WTC11 (cell line): ENCODE data around the gene SOX5. TPM values are rescaled to one million over a fixed set of nuclear protein-coding genes. Genes with fewer than 3 reads are reported as not detected.

Source experiments
- ATAC-seq: fragments of 200-7000 bp; cut with Tn5 transposase; 2 replicates; pipeline ENCODE4 v1.10.0; 2021; ENCODE audit warnings: mild to moderate bottlenecking, moderate library complexity
- CTCF ChIA-PET: fragments of 300-600 bp; sonication (Branson Sonifier 250); formaldehyde crosslinking; loops from one replicate; lab custom pipeline; 2021; ENCODE audit warnings: antibody characterized with exemption; lab: Charles Lee
- POLR2A ChIA-PET: fragments of 350-600 bp; sonication (Branson Sonifier 250); formaldehyde crosslinking; loops from one replicate; lab custom pipeline; 2021; ENCODE audit warnings: antibody characterized with exemption; lab: Charles Lee
- DNase-seq: peaks from one replicate; pipeline ENCODE4 v3.0.0; 2021; ENCODE audit warnings: low spot score
- H3K27ac Mint-ChIP-seq: 2 replicates; pipeline ENCODE4 v1.8.0; 2021; ENCODE audit warnings: mixed read lengths
- H3K27me3 Mint-ChIP-seq: 2 replicates; pipeline ENCODE4 v1.8.0; 2021; ENCODE audit warnings: low read depth, mild to moderate bottlenecking, moderate library complexity, mixed read lengths
- H3K36me3 Mint-ChIP-seq: 2 replicates; pipeline ENCODE4 v1.8.0; 2021; ENCODE audit warnings: mixed read lengths
- H3K4me1 Mint-ChIP-seq: 2 replicates; pipeline ENCODE4 v1.8.0; 2022; ENCODE audit warnings: mixed read lengths
- H3K4me3 Mint-ChIP-seq: 2 replicates; pipeline ENCODE4 v1.8.0; 2021; ENCODE audit warnings: mild to moderate bottlenecking, moderate library complexity, mixed read lengths
- H3K9me3 Mint-ChIP-seq: 2 replicates; pipeline ENCODE4 v1.8.0; 2021; ENCODE audit warnings: mixed read lengths
- ATF1 ChIP-seq: sonication (generic); formaldehyde crosslinking; IDR thresholded peaks from 2 replicates; pipeline ENCODE4 v1.8.1; 2023; ENCODE audit warnings: mild to moderate bottlenecking, moderate library complexity, missing genetic modification reagents
- CBFB ChIP-seq: sonication (generic); formaldehyde crosslinking; IDR thresholded peaks from 2 replicates; pipeline ENCODE4 v1.8.1; 2022; ENCODE audit warnings: mild to moderate bottlenecking, low read depth, missing genetic modification reagents
- ELF4 ChIP-seq: sonication (generic); formaldehyde crosslinking; IDR thresholded peaks from 2 replicates; pipeline ENCODE4 v1.8.1; 2022; ENCODE audit warnings: low read depth, mild to moderate bottlenecking, moderate library complexity, missing genetic modification reagents
- FOXJ3 ChIP-seq: sonication (generic); formaldehyde crosslinking; IDR thresholded peaks from 2 replicates; pipeline ENCODE4 v1.9.0; 2021; ENCODE audit warnings: missing genetic modification reagents, mild to moderate bottlenecking, borderline replicate concordance
- GRHL2 ChIP-seq: fragments of 250-450 bp; sonication (Bioruptor Pico); IDR thresholded peaks from 2 replicates; pipeline ENCODE4 v1.8.0; 2022; ENCODE audit warnings: mild to moderate bottlenecking, moderate library complexity; ENCODE audit not compliant: insufficient replicate concordance, severe bottlenecking
- JAZF1 ChIP-seq: fragments of 250-450 bp; sonication (Bioruptor Pico); IDR thresholded peaks from 2 replicates; pipeline ENCODE4 v1.9.0; 2021; ENCODE audit warnings: moderate library complexity, mild to moderate bottlenecking, inconsistent platforms
- MYBL2 ChIP-seq: sonication (generic); formaldehyde crosslinking; IDR thresholded peaks from 2 replicates; pipeline ENCODE4 v1.8.1; 2023; ENCODE audit warnings: mild to moderate bottlenecking, moderate library complexity, missing genetic modification reagents
- NFATC4 ChIP-seq: fragments of 250-450 bp; sonication (Bioruptor Pico); IDR thresholded peaks from 2 replicates; pipeline ENCODE4 v1.9.0; 2021; ENCODE audit warnings: mild to moderate bottlenecking
- NFE2L1 ChIP-seq: sonication (generic); formaldehyde crosslinking; IDR thresholded peaks from 2 replicates; pipeline ENCODE4 v1.8.1; 2023; ENCODE audit warnings: missing genetic modification reagents
- SOX15 ChIP-seq: fragments of 250-450 bp; sonication (Bioruptor Pico); IDR thresholded peaks from 2 replicates; pipeline ENCODE4 v1.9.0; 2021; ENCODE audit warnings: mild to moderate bottlenecking
- TEAD1 ChIP-seq: sonication (generic); formaldehyde crosslinking; IDR thresholded peaks from 2 replicates; pipeline ENCODE4 v1.8.0; 2022; ENCODE audit warnings: mild to moderate bottlenecking, missing genetic modification reagents
- ZNF138 ChIP-seq: sonication (generic); formaldehyde crosslinking; conservative IDR thresholded peaks from 2 replicates; pipeline ENCODE4 v1.8.1; 2022; ENCODE audit warnings: mild to moderate bottlenecking, moderate library complexity, missing genetic modification reagents
- ZNF423 ChIP-seq: fragments of 250-450 bp; sonication (Bioruptor Pico); IDR thresholded peaks from 2 replicates; pipeline ENCODE4 v2.1.2; 2022; ENCODE audit warnings: mild to moderate bottlenecking, moderate library complexity
- ZNF512 ChIP-seq: sonication (generic); formaldehyde crosslinking; IDR thresholded peaks from 2 replicates; pipeline ENCODE4 v1.8.1; 2022; ENCODE audit warnings: missing genetic modification reagents, borderline replicate concordance
- ZNF671 ChIP-seq: fragments of 250-450 bp; sonication (Bioruptor Pico); IDR thresholded peaks from 2 replicates; pipeline ENCODE4 v1.8.0; 2021; ENCODE audit warnings: mild to moderate bottlenecking
- total RNA-seq: library from RNA; stranded (reverse); gene quantifications from 3 replicates; pipeline ENCODE4 v1.2.3, GENCODE V29; 2021
- TF ChIP-seq, protein P1 (sequence below): sonication (generic); formaldehyde crosslinking; conservative IDR thresholded peaks from 2 replicates; pipeline ENCODE4 v1.8.1; 2022; ENCODE audit warnings: mild to moderate bottlenecking, missing genetic modification reagents
- TF ChIP-seq, protein P2 (sequence below): fragments of 250-450 bp; sonication (Bioruptor Pico); IDR thresholded peaks from 2 replicates; pipeline ENCODE4 v1.9.0; 2021; ENCODE audit warnings: mild to moderate bottlenecking
- TF ChIP-seq, protein P3 (sequence below): fragments of 250-450 bp; sonication (Bioruptor Pico); conservative IDR thresholded peaks from 2 replicates; pipeline ENCODE4 v1.9.0; 2021; ENCODE audit warnings: mild to moderate bottlenecking
- TF ChIP-seq, protein P4 (sequence below): sonication (generic); formaldehyde crosslinking; IDR thresholded peaks from 2 replicates; pipeline ENCODE4 v1.8.1; 2023; ENCODE audit warnings: mild to moderate bottlenecking, missing genetic modification reagents
- TF ChIP-seq, protein P5 (sequence below): fragments of 250-450 bp; sonication (Bioruptor Pico); IDR thresholded peaks from 2 replicates; pipeline ENCODE4 v1.9.0; 2021; ENCODE audit warnings: mild to moderate bottlenecking

Gene SOX5
- total RNA-seq, 1 experiment from 2014 or later = 2.3 TPM

DNA sequence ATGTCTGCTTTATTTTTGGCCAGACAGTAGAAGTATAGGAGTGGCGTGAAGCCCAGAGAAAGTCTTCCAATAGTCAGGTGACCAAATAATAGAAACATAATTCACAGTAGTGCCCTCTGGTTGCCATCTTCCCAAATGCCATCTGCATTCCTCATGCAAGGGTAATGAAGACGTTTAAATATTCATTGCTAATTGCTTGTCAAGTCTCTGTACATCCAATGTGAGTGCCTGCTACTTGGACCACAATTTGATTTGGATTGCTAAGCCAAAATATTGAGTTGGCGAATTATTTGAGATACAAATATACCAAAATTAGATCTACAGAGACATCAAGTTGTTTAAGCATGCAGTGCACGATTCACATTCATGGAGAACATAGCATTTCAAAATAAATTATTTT, 402.7 kb downstream of the SOX5 start:
- Mint-ChIP-seq H3K4me1 (peaks cover 5% of the 10 kb centered on the region; the same call in 1 of the 2 replicates), H3K36me3 (no peaks in the 10 kb centered on the region), H3K4me3 (no peak overlapping the region), H3K27me3 (no peaks in the 10 kb centered on the region), H3K27ac (no peak overlapping the region), H3K9me3 (no peaks in the 10 kb centered on the region)
- ChIA-PET CTCF (no interaction called here), POLR2A (no interaction called here)
- ATAC-seq = no peak
- TF ChIP-seq, protein P1, sequence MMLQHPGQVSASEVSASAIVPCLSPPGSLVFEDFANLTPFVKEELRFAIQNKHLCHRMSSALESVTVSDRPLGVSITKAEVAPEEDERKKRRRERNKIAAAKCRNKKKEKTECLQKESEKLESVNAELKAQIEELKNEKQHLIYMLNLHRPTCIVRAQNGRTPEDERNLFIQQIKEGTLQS (CRISPR knock-in tag) = no peak
- TF ChIP-seq, protein P2, sequence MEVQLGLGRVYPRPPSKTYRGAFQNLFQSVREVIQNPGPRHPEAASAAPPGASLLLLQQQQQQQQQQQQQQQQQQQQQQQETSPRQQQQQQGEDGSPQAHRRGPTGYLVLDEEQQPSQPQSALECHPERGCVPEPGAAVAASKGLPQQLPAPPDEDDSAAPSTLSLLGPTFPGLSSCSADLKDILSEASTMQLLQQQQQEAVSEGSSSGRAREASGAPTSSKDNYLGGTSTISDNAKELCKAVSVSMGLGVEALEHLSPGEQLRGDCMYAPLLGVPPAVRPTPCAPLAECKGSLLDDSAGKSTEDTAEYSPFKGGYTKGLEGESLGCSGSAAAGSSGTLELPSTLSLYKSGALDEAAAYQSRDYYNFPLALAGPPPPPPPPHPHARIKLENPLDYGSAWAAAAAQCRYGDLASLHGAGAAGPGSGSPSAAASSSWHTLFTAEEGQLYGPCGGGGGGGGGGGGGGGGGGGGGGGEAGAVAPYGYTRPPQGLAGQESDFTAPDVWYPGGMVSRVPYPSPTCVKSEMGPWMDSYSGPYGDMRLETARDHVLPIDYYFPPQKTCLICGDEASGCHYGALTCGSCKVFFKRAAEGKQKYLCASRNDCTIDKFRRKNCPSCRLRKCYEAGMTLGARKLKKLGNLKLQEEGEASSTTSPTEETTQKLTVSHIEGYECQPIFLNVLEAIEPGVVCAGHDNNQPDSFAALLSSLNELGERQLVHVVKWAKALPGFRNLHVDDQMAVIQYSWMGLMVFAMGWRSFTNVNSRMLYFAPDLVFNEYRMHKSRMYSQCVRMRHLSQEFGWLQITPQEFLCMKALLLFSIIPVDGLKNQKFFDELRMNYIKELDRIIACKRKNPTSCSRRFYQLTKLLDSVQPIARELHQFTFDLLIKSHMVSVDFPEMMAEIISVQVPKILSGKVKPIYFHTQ = no peak
- TF ChIP-seq NFATC4 (CRISPR knock-in tag) = no peak
- TF ChIP-seq, protein P3, sequence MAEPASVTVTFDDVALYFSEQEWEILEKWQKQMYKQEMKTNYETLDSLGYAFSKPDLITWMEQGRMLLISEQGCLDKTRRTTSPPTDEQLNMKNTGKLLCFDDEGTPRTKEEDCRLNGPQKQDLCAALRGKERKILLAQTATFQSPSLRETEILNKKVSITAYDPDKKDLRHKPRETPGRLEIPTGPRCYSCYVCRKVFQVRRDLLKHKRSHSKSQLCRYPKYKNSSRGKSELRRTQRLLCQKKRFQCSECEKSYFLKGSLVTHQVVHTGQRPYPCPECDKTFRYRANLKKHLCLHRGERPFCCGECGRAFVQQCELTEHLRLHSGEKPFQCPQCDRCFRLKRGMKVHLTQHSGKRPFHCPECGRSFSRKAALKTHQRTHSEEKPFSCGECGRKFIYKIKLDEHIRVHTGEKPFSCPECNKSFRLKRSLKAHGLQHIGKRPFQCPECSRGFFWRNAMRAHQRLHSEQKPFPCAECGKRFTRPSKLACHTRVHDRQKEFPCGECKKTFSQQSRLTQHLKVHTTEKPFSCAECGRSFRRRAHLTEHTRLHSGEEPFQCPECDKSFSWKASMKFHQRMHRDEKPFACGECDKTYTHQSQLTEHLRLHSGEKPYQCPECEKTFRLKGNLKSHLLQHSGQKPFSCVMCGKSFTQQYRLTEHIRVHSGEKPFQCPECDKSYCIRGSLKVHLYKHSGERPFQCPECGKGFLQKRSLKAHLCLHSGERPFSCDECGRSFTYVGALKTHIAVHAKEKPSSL (CRISPR knock-in tag) = no peak
- TF ChIP-seq, protein P4, sequence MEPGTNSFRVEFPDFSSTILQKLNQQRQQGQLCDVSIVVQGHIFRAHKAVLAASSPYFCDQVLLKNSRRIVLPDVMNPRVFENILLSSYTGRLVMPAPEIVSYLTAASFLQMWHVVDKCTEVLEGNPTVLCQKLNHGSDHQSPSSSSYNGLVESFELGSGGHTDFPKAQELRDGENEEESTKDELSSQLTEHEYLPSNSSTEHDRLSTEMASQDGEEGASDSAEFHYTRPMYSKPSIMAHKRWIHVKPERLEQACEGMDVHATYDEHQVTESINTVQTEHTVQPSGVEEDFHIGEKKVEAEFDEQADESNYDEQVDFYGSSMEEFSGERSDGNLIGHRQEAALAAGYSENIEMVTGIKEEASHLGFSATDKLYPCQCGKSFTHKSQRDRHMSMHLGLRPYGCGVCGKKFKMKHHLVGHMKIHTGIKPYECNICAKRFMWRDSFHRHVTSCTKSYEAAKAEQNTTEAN (CRISPR knock-in tag) = no peak
- no peak for TF ChIP-seq ATF1 (CRISPR knock-in tag)
- no peak for TF ChIP-seq FOXJ3 (CRISPR knock-in tag)
- no peak for TF ChIP-seq TEAD1 (CRISPR knock-in tag)
- TF ChIP-seq JAZF1 (CRISPR knock-in tag) = no peak
- TF ChIP-seq GRHL2 (CRISPR knock-in tag) = no peak
- TF ChIP-seq MYBL2 (CRISPR knock-in tag) = no peak
- TF ChIP-seq, protein P5, sequence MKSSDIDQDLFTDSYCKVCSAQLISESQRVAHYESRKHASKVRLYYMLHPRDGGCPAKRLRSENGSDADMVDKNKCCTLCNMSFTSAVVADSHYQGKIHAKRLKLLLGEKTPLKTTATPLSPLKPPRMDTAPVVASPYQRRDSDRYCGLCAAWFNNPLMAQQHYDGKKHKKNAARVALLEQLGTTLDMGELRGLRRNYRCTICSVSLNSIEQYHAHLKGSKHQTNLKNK (CRISPR knock-in tag) = no peak
- no peak for TF ChIP-seq NFE2L1
- no peak for DNase-seq

GRCh38 chr12:23543767-23544166, 405.7 kb downstream of the SOX5 start:
- DNase-seq (no peak), ATAC-seq (no peak)
- ChIA-PET POLR2A (no interaction called here), CTCF (no interaction called here)
- Mint-ChIP-seq H3K27ac (no peak overlapping the region), H3K4me1 (peaks cover 5% of the 10 kb centered on the region; the same call in 1 of the 2 replicates), H3K36me3 (0 out of 2 replicates have a peak, but pooled peaks cover 2% of the 10 kb centered on the region), H3K27me3 (no peaks in the 10 kb centered on the region), H3K4me3 (no peak overlapping the region), H3K9me3 (no peaks in the 10 kb centered on the region)
- TF ChIP-seq ZNF512 (CRISPR knock-in tag) = no peak
- TF ChIP-seq TEAD1 (CRISPR knock-in tag) = no peak
- TF ChIP-seq CBFB (CRISPR knock-in tag) = no peak
- no peak for TF ChIP-seq SOX15
- no peak for TF ChIP-seq MYBL2 (CRISPR knock-in tag)
- TF ChIP-seq ZNF138 = no peak
- TF ChIP-seq ZNF671 (CRISPR knock-in tag) = no peak
- no peak for TF ChIP-seq ELF4 (CRISPR knock-in tag)
- no peak for TF ChIP-seq ZNF423
